Brain microvascular endothelial cell (primary cell): ENCODE data around the gene SLC4A2.
A peak's percentile ranks its signal among the peaks of the same experiment; 100 is the strongest.
"Not testable (repeated sequence)": the region's sequence is repeated elsewhere in the genome, so short reads cannot be mapped to it uniquely, and the experiment has no call there.

ENCODE experiments used
- DNase-seq: peaks from one replicate; pipeline ENCODE4 v3.0.0-alpha.2; 2020
- H3K27ac ChIP-seq: fragments of 250-450 bp; sonication (Bioruptor Pico); 2 replicates; pipeline ENCODE4 v1.5.1; 2020; ENCODE audit warnings: mild to moderate bottlenecking, moderate library complexity
- H3K27me3 ChIP-seq: fragments of 250-450 bp; sonication (Bioruptor Pico); replicated peaks from 2 replicates; pipeline ENCODE4 v1.5.1; 2020; ENCODE audit warnings: mild to moderate bottlenecking
- H3K36me3 ChIP-seq: fragments of 250-450 bp; sonication (Bioruptor Pico); replicated peaks from 2 replicates; pipeline ENCODE4 v1.5.1; 2020; ENCODE audit warnings: mild to moderate bottlenecking
- H3K4me3 ChIP-seq: 2 replicates; pipeline ENCODE4 v1.5.1; 2011; ENCODE audit warnings: low read depth, mild to moderate bottlenecking, control low read depth, low read length, moderate library complexity
- CTCF ChIP-seq: IDR thresholded peaks from 2 replicates; pipeline ENCODE4 v1.5.1; 2011; ENCODE audit warnings: low read depth, mild to moderate bottlenecking, moderate library complexity, low read length, control low read depth, inconsistent platforms; ENCODE audit errors: missing control alignments
- in situ Hi-C: cut with HindIII; loops from 2 replicates; pipeline ENCODE4 v1.10.0; 2017; ENCODE audit warnings: low sequenced_read_pairs, low pct_ligation_motif_present

SLC4A2 gene

GRCh38 chr7:151059367-151060112, at the start of gene SLC4A2:
Gene SLC4A2, plus strand, starts transcription at chr7:151059589. Its CDS starts 2,399 bp downstream, at chr7:151061988.
- Histone ChIP-seq H3K36me3 (peaks cover 8% of the 10 kb centered on the region), H3K27ac (peak within 1 kb of the TSS; percentile 92), H3K27me3 (no peaks in the 10 kb centered on the region), H3K4me3 (peak within 1 kb of the TSS; percentile 76)
- peak; percentile 70 for TF ChIP-seq CTCF
- DNase-seq: peak; percentile 42
- in situ Hi-C loops: no loop called here

- in situ Hi-C loops: no loop called here
- peaks cover 6% of the 10 kb centered on the region for H3K27me3 ChIP-seq
- TF ChIP-seq CTCF: no peak
- no peaks in the 10 kb centered on the region for H3K36me3 ChIP-seq
- no peak overlapping the region for H3K4me3 ChIP-seq
- no peak overlapping the region for H3K27ac ChIP-seq
- no peak for DNase-seq
These were observed 49.4 kb upstream of the SLC4A2 start for GRCh38 chr7:151010037-151010306.

GRCh38 chr7:151010307-151011096, 48.9 kb upstream of the SLC4A2 start:
- no peak for TF ChIP-seq CTCF
- in situ Hi-C loops: no loop called here
- peaks cover 6% of the 10 kb centered on the region for H3K27me3 ChIP-seq
- no peak overlapping the region for H3K4me3 ChIP-seq
- no peak for DNase-seq
- H3K36me3 ChIP-seq: no peaks in the 10 kb centered on the region
- no peak overlapping the region for H3K27ac ChIP-seq

- peaks cover 6% of the 10 kb centered on the region for H3K27me3 ChIP-seq
- no peak overlapping the region for H3K27ac ChIP-seq
- in situ Hi-C loops: no loop called here
- TF ChIP-seq CTCF: no peak
- no peak for DNase-seq
- no peak overlapping the region for H3K4me3 ChIP-seq
- no peaks in the 10 kb centered on the region for H3K36me3 ChIP-seq
These were observed 48.3 kb upstream of the SLC4A2 start for GRCh38 chr7:151011097-151011409.

GRCh38 chr7:151011616-151012015, 47.8 kb upstream of the SLC4A2 start:
- in situ Hi-C loops, DNase-seq, H3K27ac ChIP-seq, H3K27me3 ChIP-seq, H3K36me3 ChIP-seq, H3K4me3 ChIP-seq: not testable (repeated sequence)

GRCh38 chr7:151012031-151012692, 47.2 kb upstream of the SLC4A2 start:
- DNase-seq: no peak
- H3K36me3 ChIP-seq: no peaks in the 10 kb centered on the region
- H3K4me3 ChIP-seq: no peak overlapping the region
- no peak for TF ChIP-seq CTCF
- no peak overlapping the region for H3K27ac ChIP-seq
- in situ Hi-C loops: no loop called here
- H3K27me3 ChIP-seq: peaks cover 6% of the 10 kb centered on the region
